ENCODE measurements around the gene TSPAN8.
"Not testable (repeated sequence)": the region's sequence is repeated elsewhere in the genome, so short reads cannot be mapped to it uniquely, and the experiment has no call there.

DNA sequence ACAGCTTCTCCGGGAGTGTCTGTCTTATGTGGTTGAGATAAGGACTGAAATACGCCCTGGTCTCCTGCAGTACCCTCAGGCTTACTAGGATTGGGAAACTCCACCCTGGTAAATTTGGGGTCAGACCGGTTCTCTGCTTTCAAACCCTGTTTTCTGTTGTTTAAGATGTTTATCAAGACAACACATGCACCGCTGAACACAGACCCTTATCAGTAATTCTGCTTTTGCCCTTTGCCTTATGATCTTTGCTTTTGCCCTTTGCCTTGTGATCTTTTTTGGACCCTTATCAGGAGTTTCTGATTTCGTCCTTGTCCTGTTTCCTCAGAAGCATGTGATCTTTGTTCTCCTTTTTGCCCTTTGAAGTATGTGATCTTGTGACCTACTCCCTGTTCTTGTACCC lies 7.8 kb downstream of the TSPAN8 start:
- TF ChIP-seq, protein P1, sequence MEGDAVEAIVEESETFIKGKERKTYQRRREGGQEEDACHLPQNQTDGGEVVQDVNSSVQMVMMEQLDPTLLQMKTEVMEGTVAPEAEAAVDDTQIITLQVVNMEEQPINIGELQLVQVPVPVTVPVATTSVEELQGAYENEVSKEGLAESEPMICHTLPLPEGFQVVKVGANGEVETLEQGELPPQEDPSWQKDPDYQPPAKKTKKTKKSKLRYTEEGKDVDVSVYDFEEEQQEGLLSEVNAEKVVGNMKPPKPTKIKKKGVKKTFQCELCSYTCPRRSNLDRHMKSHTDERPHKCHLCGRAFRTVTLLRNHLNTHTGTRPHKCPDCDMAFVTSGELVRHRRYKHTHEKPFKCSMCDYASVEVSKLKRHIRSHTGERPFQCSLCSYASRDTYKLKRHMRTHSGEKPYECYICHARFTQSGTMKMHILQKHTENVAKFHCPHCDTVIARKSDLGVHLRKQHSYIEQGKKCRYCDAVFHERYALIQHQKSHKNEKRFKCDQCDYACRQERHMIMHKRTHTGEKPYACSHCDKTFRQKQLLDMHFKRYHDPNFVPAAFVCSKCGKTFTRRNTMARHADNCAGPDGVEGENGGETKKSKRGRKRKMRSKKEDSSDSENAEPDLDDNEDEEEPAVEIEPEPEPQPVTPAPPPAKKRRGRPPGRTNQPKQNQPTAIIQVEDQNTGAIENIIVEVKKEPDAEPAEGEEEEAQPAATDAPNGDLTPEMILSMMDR (conservative IDR thresholded peaks at IDR 0.05; ENCODE audit: low read depth, low read length), result not testable (repeated sequence)
- not testable (repeated sequence) for TF ChIP-seq EZH2 (IDR thresholded peaks at IDR 0.05; ENCODE audit: borderline replicate concordance, low read depth, low read length, poor library complexity, severe bottlenecking)
